BE2C (cell line): Measurements from ENCODE around the gene MATK.
"Not testable (repeated sequence)": the region's sequence is repeated elsewhere in the genome, so short reads cannot be mapped to it uniquely, and the experiment has no call there.

Source experiments
- DNase-seq: peaks from one replicate; pipeline ENCODE4 v3.0.0-alpha.2; 2020
- H3K27me3 ChIP-seq: fragments of 250-450 bp; sonication (Bioruptor Pico); 2 replicates; pipeline ENCODE4 v1.5.1; 2020; ENCODE audit warnings: mild to moderate bottlenecking
- H3K36me3 ChIP-seq: fragments of 250-450 bp; sonication (Bioruptor Pico); 2 replicates; pipeline ENCODE4 v1.5.1; 2020; ENCODE audit warnings: mild to moderate bottlenecking
- H3K4me1 ChIP-seq: fragments of 250-450 bp; sonication (Bioruptor Pico); 2 replicates; pipeline ENCODE4 v1.5.1; 2020
- H3K4me3 ChIP-seq: 2 replicates; pipeline ENCODE4 v1.5.1; 2011; ENCODE audit warnings: low read depth, low read length
- H3K9me3 ChIP-seq: fragments of 250-450 bp; sonication (Bioruptor Pico); 2 replicates; pipeline ENCODE4 v1.5.1; 2020
- TF ChIP-seq, protein P1 (sequence below): IDR thresholded peaks from 2 replicates; pipeline ENCODE4 v1.5.1; 2012; ENCODE audit warnings: mild to moderate bottlenecking, low read depth, low read length

The MATK gene

GRCh38 chr19:3817761-3818160 lies 31.6 kb upstream of the MATK start:
- no peaks in the 10 kb centered on the region for H3K27me3 ChIP-seq

GRCh38 chr19:3816566-3817218 lies 30.5 kb upstream of the MATK start:
- H3K9me3 ChIP-seq, result no peaks in the 10 kb centered on the region
- no peaks in the 10 kb centered on the region for H3K36me3 ChIP-seq
- TF ChIP-seq, protein P1, sequence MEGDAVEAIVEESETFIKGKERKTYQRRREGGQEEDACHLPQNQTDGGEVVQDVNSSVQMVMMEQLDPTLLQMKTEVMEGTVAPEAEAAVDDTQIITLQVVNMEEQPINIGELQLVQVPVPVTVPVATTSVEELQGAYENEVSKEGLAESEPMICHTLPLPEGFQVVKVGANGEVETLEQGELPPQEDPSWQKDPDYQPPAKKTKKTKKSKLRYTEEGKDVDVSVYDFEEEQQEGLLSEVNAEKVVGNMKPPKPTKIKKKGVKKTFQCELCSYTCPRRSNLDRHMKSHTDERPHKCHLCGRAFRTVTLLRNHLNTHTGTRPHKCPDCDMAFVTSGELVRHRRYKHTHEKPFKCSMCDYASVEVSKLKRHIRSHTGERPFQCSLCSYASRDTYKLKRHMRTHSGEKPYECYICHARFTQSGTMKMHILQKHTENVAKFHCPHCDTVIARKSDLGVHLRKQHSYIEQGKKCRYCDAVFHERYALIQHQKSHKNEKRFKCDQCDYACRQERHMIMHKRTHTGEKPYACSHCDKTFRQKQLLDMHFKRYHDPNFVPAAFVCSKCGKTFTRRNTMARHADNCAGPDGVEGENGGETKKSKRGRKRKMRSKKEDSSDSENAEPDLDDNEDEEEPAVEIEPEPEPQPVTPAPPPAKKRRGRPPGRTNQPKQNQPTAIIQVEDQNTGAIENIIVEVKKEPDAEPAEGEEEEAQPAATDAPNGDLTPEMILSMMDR, result no peak
- H3K4me3 ChIP-seq, result no peak overlapping the region
- H3K27me3 ChIP-seq, result no peaks in the 10 kb centered on the region
- H3K4me1 ChIP-seq, result no peaks in the 10 kb centered on the region
- DNase-seq, result no peak

More at GRCh38 chr19:3817761-3818160, 31.6 kb upstream of the MATK start:
- Histone ChIP-seq H3K4me1 (no peaks in the 10 kb centered on the region), H3K4me3 (no peak overlapping the region), H3K9me3 (no peaks in the 10 kb centered on the region), H3K36me3 (no peaks in the 10 kb centered on the region)
- DNase-seq, result no peak
- TF ChIP-seq, protein P1, result no peak

GRCh38 chr19:3816148-3816547 lies 30.0 kb upstream of the MATK start:
- not testable (repeated sequence) for H3K4me1 ChIP-seq, H3K4me3 ChIP-seq, DNase-seq, H3K9me3 ChIP-seq, H3K36me3 ChIP-seq, H3K27me3 ChIP-seq

GRCh38 chr19:3814648-3815047 lies 28.5 kb upstream of the MATK start:
- no peaks in the 10 kb centered on the region for H3K4me1 ChIP-seq
- TF ChIP-seq, protein P1, result no peak
- no peak for DNase-seq
- H3K9me3 ChIP-seq, result no peaks in the 10 kb centered on the region
- H3K36me3 ChIP-seq, result no peaks in the 10 kb centered on the region
- no peaks in the 10 kb centered on the region for H3K27me3 ChIP-seq
- H3K4me3 ChIP-seq, result no peak overlapping the region

DNA sequence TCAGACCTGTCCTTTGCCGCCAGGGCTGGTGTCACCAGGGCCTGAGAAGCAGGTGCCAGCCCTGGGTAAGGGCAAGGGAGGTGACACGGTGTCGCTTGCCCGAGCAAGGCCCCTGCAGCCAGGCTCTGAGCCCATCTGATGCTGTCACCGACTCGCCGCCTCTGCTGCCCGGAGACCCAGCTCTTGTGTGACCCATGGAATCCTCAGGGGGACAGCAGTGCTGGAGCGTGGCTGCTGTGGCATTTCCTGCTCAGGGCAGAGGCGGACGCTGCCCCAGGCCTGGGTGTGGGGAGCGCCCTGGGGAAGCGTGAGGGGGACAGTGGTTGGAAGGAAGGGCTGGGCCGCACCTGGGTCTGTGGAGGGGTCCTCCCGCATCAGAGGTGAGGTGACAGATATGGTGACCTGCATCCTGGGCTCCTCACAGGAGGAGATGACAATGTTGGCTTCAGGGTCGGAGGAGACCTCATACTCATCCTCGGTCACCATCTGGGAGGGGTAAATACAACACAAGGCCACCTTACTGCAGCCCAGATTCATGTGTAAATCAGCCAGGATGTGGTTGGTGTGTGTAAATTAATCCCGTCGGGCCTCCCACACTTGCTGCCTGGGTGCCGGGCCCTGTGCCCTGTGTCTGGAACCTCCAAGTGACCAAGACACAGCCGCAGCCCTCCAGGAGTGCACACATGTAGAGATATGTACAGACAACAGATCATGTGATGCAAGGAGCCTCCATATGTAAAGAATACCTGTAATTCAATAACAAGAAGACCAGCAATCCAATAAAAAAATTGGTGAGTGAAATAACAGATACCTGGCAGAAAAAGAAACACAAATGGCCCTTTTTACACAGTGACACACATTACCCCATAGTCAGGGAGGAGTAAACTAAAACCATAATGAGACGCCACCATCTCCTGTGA lies 27.6 kb upstream of the MATK start:
- H3K27me3 ChIP-seq, result no peaks in the 10 kb centered on the region
- no peak overlapping the region for H3K4me3 ChIP-seq
- DNase-seq, result no peak
- H3K9me3 ChIP-seq, result no peaks in the 10 kb centered on the region
- no peaks in the 10 kb centered on the region for H3K4me1 ChIP-seq
- H3K36me3 ChIP-seq, result no peaks in the 10 kb centered on the region
- TF ChIP-seq, protein P1, result no peak

- Histone ChIP-seq H3K9me3 (no peaks in the 10 kb centered on the region), H3K36me3 (no peaks in the 10 kb centered on the region), H3K4me1 (no peaks in the 10 kb centered on the region), H3K4me3 (no peak overlapping the region), H3K27me3 (no peaks in the 10 kb centered on the region)
- TF ChIP-seq, protein P1, result no peak
- no peak for DNase-seq
These were observed 24.7 kb upstream of the MATK start for GRCh38 chr19:3810708-3811355.
